Measurements from ENCODE around the gene NAV2.

DNA sequence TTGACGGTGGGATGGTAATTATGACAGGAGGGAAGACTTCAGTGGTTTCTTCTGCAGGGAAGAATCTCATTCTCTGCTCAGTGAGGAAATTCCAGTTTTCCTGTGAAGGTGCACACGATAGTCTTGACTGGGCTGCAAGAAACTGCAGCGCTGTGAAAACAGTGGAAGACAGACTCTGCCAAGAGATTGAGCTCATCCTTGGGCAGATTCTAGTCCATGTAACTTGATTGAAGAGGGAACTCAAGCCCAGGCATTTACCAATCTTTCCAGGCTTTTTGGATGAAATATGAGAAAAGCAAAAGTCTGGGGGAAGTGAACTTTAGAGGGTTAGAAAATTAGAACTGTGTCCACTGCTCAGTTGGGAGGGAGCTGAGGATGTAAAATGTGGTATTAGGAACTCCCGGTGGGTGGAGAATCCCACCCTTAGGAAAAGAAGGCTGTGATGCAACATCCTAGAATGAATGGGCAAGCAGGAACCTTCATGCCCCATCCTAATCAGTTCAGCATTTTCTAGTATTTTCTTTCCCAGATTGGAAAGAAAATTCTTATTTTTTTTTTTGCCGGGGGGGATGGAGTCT lies 235.0 kb downstream of the NAV2 start:
- TF ChIP-seq, protein P1, sequence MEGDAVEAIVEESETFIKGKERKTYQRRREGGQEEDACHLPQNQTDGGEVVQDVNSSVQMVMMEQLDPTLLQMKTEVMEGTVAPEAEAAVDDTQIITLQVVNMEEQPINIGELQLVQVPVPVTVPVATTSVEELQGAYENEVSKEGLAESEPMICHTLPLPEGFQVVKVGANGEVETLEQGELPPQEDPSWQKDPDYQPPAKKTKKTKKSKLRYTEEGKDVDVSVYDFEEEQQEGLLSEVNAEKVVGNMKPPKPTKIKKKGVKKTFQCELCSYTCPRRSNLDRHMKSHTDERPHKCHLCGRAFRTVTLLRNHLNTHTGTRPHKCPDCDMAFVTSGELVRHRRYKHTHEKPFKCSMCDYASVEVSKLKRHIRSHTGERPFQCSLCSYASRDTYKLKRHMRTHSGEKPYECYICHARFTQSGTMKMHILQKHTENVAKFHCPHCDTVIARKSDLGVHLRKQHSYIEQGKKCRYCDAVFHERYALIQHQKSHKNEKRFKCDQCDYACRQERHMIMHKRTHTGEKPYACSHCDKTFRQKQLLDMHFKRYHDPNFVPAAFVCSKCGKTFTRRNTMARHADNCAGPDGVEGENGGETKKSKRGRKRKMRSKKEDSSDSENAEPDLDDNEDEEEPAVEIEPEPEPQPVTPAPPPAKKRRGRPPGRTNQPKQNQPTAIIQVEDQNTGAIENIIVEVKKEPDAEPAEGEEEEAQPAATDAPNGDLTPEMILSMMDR (conservative IDR thresholded peaks at IDR 0.05; ENCODE audit: low read depth in 2 of 2) = no peak
- TF ChIP-seq EZH2phosphoT487 (IDR thresholded peaks at IDR 0.05; ENCODE audit: unreplicated experiment) (no peak), POLR2AphosphoS5 (IDR thresholded peaks at IDR 0.05; ENCODE audit: low read depth) (no peak), EZH2 (IDR thresholded peaks at IDR 0.05; ENCODE audit: low read depth, unreplicated experiment) (no peak), CREB1 (CRISPR knock-in tag; IDR thresholded peaks at IDR 0.05; ENCODE audit: low read depth) (no peak), JUNB (IDR thresholded peaks at IDR 0.05; ENCODE audit: unreplicated experiment) (no peak), STAT1 (IDR thresholded peaks at IDR 0.05; ENCODE audit: unreplicated experiment) (no peak), ZNF114 (CRISPR knock-in tag; IDR thresholded peaks at IDR 0.05) (no peak), NANOG (IDR thresholded peaks at IDR 0.05; ENCODE audit: borderline replicate concordance) (no peak), ZNF331 (CRISPR knock-in tag; IDR thresholded peaks at IDR 0.05; ENCODE audit: low read depth) (no peak)
- TF ChIP-seq, protein P2, sequence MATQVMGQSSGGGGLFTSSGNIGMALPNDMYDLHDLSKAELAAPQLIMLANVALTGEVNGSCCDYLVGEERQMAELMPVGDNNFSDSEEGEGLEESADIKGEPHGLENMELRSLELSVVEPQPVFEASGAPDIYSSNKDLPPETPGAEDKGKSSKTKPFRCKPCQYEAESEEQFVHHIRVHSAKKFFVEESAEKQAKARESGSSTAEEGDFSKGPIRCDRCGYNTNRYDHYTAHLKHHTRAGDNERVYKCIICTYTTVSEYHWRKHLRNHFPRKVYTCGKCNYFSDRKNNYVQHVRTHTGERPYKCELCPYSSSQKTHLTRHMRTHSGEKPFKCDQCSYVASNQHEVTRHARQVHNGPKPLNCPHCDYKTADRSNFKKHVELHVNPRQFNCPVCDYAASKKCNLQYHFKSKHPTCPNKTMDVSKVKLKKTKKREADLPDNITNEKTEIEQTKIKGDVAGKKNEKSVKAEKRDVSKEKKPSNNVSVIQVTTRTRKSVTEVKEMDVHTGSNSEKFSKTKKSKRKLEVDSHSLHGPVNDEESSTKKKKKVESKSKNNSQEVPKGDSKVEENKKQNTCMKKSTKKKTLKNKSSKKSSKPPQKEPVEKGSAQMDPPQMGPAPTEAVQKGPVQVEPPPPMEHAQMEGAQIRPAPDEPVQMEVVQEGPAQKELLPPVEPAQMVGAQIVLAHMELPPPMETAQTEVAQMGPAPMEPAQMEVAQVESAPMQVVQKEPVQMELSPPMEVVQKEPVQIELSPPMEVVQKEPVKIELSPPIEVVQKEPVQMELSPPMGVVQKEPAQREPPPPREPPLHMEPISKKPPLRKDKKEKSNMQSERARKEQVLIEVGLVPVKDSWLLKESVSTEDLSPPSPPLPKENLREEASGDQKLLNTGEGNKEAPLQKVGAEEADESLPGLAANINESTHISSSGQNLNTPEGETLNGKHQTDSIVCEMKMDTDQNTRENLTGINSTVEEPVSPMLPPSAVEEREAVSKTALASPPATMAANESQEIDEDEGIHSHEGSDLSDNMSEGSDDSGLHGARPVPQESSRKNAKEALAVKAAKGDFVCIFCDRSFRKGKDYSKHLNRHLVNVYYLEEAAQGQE (IDR thresholded peaks at IDR 0.05; ENCODE audit: unreplicated experiment) = no peak
- TF ChIP-seq, protein P3, sequence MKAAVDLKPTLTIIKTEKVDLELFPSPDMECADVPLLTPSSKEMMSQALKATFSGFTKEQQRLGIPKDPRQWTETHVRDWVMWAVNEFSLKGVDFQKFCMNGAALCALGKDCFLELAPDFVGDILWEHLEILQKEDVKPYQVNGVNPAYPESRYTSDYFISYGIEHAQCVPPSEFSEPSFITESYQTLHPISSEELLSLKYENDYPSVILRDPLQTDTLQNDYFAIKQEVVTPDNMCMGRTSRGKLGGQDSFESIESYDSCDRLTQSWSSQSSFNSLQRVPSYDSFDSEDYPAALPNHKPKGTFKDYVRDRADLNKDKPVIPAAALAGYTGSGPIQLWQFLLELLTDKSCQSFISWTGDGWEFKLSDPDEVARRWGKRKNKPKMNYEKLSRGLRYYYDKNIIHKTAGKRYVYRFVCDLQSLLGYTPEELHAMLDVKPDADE (IDR thresholded peaks at IDR 0.05) = no peak
- TF ChIP-seq, protein P4, sequence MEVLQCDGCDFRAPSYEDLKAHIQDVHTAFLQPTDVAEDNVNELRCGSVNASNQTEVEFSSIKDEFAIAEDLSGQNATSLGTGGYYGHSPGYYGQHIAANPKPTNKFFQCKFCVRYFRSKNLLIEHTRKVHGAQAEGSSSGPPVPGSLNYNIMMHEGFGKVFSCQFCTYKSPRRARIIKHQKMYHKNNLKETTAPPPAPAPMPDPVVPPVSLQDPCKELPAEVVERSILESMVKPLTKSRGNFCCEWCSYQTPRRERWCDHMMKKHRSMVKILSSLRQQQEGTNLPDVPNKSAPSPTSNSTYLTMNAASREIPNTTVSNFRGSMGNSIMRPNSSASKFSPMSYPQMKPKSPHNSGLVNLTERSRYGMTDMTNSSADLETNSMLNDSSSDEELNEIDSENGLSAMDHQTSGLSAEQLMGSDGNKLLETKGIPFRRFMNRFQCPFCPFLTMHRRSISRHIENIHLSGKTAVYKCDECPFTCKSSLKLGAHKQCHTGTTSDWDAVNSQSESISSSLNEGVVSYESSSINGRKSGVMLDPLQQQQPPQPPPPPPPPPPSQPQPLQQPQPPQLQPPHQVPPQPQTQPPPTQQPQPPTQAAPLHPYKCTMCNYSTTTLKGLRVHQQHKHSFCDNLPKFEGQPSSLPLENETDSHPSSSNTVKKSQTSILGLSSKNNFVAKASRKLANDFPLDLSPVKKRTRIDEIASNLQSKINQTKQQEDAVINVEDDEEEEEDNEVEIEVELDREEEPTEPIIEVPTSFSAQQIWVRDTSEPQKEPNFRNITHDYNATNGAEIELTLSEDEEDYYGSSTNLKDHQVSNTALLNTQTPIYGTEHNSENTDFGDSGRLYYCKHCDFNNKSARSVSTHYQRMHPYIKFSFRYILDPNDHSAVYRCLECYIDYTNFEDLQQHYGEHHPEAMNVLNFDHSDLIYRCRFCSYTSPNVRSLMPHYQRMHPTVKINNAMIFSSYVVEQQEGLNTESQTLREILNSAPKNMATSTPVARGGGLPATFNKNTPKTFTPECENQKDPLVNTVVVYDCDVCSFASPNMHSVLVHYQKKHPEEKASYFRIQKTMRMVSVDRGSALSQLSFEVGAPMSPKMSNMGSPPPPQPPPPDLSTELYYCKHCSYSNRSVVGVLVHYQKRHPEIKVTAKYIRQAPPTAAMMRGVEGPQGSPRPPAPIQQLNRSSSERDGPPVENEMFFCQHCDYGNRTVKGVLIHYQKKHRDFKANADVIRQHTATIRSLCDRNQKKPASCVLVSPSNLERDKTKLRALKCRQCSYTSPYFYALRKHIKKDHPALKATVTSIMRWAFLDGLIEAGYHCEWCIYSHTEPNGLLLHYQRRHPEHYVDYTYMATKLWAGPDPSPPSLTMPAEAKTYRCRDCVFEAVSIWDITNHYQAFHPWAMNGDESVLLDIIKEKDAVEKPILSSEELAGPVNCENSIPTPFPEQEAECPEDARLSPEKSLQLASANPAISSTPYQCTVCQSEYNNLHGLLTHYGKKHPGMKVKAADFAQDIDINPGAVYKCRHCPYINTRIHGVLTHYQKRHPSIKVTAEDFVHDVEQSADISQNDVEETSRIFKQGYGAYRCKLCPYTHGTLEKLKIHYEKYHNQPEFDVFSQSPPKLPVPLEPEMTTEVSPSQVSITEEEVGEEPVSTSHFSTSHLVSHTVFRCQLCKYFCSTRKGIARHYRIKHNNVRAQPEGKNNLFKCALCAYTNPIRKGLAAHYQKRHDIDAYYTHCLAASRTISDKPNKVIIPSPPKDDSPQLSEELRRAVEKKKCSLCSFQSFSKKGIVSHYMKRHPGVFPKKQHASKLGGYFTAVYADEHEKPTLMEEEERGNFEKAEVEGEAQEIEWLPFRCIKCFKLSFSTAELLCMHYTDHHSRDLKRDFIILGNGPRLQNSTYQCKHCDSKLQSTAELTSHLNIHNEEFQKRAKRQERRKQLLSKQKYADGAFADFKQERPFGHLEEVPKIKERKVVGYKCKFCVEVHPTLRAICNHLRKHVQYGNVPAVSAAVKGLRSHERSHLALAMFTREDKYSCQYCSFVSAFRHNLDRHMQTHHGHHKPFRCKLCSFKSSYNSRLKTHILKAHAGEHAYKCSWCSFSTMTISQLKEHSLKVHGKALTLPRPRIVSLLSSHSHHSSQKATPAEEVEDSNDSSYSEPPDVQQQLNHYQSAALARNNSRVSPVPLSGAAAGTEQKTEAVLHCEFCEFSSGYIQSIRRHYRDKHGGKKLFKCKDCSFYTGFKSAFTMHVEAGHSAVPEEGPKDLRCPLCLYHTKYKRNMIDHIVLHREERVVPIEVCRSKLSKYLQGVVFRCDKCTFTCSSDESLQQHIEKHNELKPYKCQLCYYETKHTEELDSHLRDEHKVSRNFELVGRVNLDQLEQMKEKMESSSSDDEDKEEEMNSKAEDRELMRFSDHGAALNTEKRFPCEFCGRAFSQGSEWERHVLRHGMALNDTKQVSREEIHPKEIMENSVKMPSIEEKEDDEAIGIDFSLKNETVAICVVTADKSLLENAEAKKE (CRISPR knock-in tag; IDR thresholded peaks at IDR 0.05) = no peak

All from GM23338 (cell line).